K562 (cell line): ENCODE data around the gene TEX52. TPM values are rescaled to one million over a fixed set of nuclear protein-coding genes. Genes with fewer than 3 reads are reported as not detected.
A peak's percentile ranks its signal among the peaks of the same experiment; 100 is the strongest.

Experiments used
- BMI1 ChIP-seq: fragments of 150-350 bp; IDR thresholded peaks from 2 replicates; pipeline ENCODE4 v1.6.1; 2014; ENCODE audit warnings: low read length
- CEBPZ ChIP-seq: fragments of 150-350 bp; IDR thresholded peaks from 2 replicates; pipeline ENCODE4 v1.6.1; 2014; ENCODE audit warnings: low read depth, mild to moderate bottlenecking, low read length, borderline replicate concordance
- E2F3 ChIP-seq: fragments of 250-450 bp; sonication (Bioruptor Pico); IDR thresholded peaks from 2 replicates; pipeline ENCODE4 v1.4.0; 2020; ENCODE audit warnings: mild to moderate bottlenecking
- ELK1 ChIP-seq: sonication (generic); formaldehyde crosslinking; IDR thresholded peaks from 2 replicates; pipeline ENCODE4 v1.8.1; 2022; ENCODE audit warnings: missing genetic modification reagents
- FOXP1 ChIP-seq: sonication (generic); formaldehyde crosslinking; IDR thresholded peaks from 2 replicates; pipeline ENCODE4 v1.8.0; 2022; ENCODE audit warnings: mild to moderate bottlenecking, missing genetic modification reagents
- HMBOX1 ChIP-seq: sonication (generic); IDR thresholded peaks from 2 replicates; pipeline ENCODE4 v1.6.1; 2016
- HOXB6 ChIP-seq: fragments of 250-450 bp; sonication (Bioruptor Pico); IDR thresholded peaks from 2 replicates; pipeline ENCODE4 v1.5.1; 2022; ENCODE audit warnings: mild to moderate bottlenecking, borderline replicate concordance
- JUND ChIP-seq, 2 experiments: IDR thresholded peaks; 2 replicates in 1 of 2; 3 replicates in 1 of 2; pipeline ENCODE4 v1.6.1; 2011; ENCODE audit warnings: borderline replicate concordance in 2 of 2, low read depth in 2 of 2, low read length in 2 of 2, improper control_type of control experiment in 1 of 2, missing biosample characterization in 1 of 2, missing genetic modification characterization in 1 of 2, missing genetic modification reagents in 1 of 2
- MBD2 ChIP-seq: sonication (generic); IDR thresholded peaks from 2 replicates; pipeline ENCODE4 v1.6.1; 2016; ENCODE audit warnings: low read depth, borderline replicate concordance
- MXI1 ChIP-seq: IDR thresholded peaks from 2 replicates; pipeline ENCODE4 v1.6.1; 2011; ENCODE audit warnings: low read depth, mild to moderate bottlenecking, improper control_type of control experiment, low read length
- NR4A1 ChIP-seq, 2 experiments: fragments of 250-450 bp in 1 of 2; fragments of 450-650 bp in 1 of 2; sonication (Bioruptor Pico) in 1 of 2; IDR thresholded peaks; 2 replicates each; pipeline versions ENCODE4 v1.4.0 to v1.6.1; 2016 to 2020; ENCODE audit warnings: mild to moderate bottlenecking in 2 of 2, missing compliant biosample characterization in 1 of 2, missing genetic modification characterization in 1 of 2, moderate library complexity in 1 of 2
- RBFOX2 ChIP-seq: fragments of 200-400 bp; formaldehyde crosslinking; IDR thresholded peaks from 2 replicates; pipeline ENCODE4 v1.6.1; 2017; ENCODE audit warnings: low read depth, mild to moderate bottlenecking, low read length, moderate library complexity
- SIRT6 ChIP-seq: IDR thresholded peaks from one replicate; pipeline ENCODE4 v1.6.1; 2012; ENCODE audit warnings: low read depth, mild to moderate bottlenecking, control low read depth, inconsistent platforms, low read length, moderate library complexity
- SRF ChIP-seq, 2 experiments: fragments of 250-450, 450-650 bp in 1 of 2; sonication (Bioruptor Pico) in 1 of 2; sonication (generic) in 1 of 2; formaldehyde crosslinking; IDR thresholded peaks; 2 replicates each; pipeline versions ENCODE4 v1.5.0 to v1.5.1; 2020 to 2022; ENCODE audit warnings: mild to moderate bottlenecking in 1 of 2, missing genetic modification reagents in 1 of 2
- TAF7 ChIP-seq: fragments of 450-650 bp; IDR thresholded peaks from 2 replicates; pipeline ENCODE4 v1.6.1; 2016; ENCODE audit warnings: missing genetic modification characterization, missing compliant biosample characterization
- TAF9B ChIP-seq: fragments of 450-650 bp; IDR thresholded peaks from 2 replicates; pipeline ENCODE4 v1.6.1; 2018; ENCODE audit warnings: mild to moderate bottlenecking; ENCODE audit not compliant: partially characterized antibody
- ZBTB33 ChIP-seq: sonication (generic); formaldehyde crosslinking; IDR thresholded peaks from 2 replicates; pipeline ENCODE4 v1.8.1; 2023; ENCODE audit warnings: mild to moderate bottlenecking, missing genetic modification reagents
- polyA plus RNA-seq, 8 experiments: library from polyadenylated mRNA; depleted of rRNA in 4 of 8; stranded (reverse) in 5 of 8; unstranded in 3 of 8; fragments of >200 nt; fragmentation: Nextera tagmentation in 2 of 8; fragmentation: Illumina TruSeq in 1 of 8; extraction: Ambion mirVana in 2 of 8; extraction: Trizol in 1 of 8; gene quantifications; 2 replicates each; pipeline versions ENCODE4 v1.2.1 to v1.2.3, GENCODE V29; 2011 to 2014; ENCODE audit warnings: inconsistent platforms in 1 of 8, missing spikeins in 1 of 8
- total RNA-seq, 7 experiments: library from RNA; depleted of rRNA in 6 of 7; stranded (reverse); fragments of >200 nt in 6 of 7; fragmentation: Illumina TruSeq in 2 of 7; extraction: Trizol in 2 of 7; gene quantifications; 2 replicates each; pipeline versions ENCODE4 v1.2.1 to v1.2.3, GENCODE V29; 2011 to 2021; ENCODE audit warnings: low replicate concordance in 1 of 7

Gene TEX52
- total and polyA plus RNA-seq, 9 of the 15 experiments (the other 6 are each of a cell fraction or from before 2014, with no cell fraction given): not detected

- TF ChIP-seq ZBTB33 (CRISPR knock-in tag): peak; percentile 75
- TF ChIP-seq HOXB6 (CRISPR knock-in tag): no peak
- TF ChIP-seq TAF7: peak; percentile 23; the same call in 1 of the 2 replicates
- TF ChIP-seq SIRT6: no peak
- peak; percentile 70 for TF ChIP-seq MBD2
- TF ChIP-seq HMBOX1: peak; percentile 61; the same call in 1 of the 2 replicates
- peak in 1 of 2 experiments; percentile 76; a peak in 2 of 4 replicates for TF ChIP-seq SRF (CRISPR knock-in tag; IDR thresholded peaks at IDR 0.05)
- TF ChIP-seq ELK1: no peak
- TF ChIP-seq RBFOX2: peak; percentile 97
- TF ChIP-seq BMI1: peak; percentile 84
- TF ChIP-seq TAF9B: peak; percentile 62
- peak; percentile 78 for TF ChIP-seq MXI1
- no peak for TF ChIP-seq NR4A1 (CRISPR knock-in tag; IDR thresholded peaks at IDR 0.05)
- TF ChIP-seq NR4A1 (tag; IDR thresholded peaks at IDR 0.05): no peak
- peak; percentile 53; the same call in 1 of the 2 replicates for TF ChIP-seq FOXP1 (CRISPR knock-in tag)
- peak; percentile 85; the same call in 1 of the 2 replicates for TF ChIP-seq CEBPZ
- TF ChIP-seq JUND (IDR thresholded peaks at IDR 0.05; ENCODE audit: borderline replicate concordance, low read depth, low read length): peak; percentile 64; the same call in 1 of the 2 replicates
- TF ChIP-seq JUND (tag; IDR thresholded peaks at IDR 0.05; ENCODE audit: borderline replicate concordance, low read depth, low read length): peak; percentile 78; the same call in 2 of the 3 replicates
- no peak for TF ChIP-seq E2F3 (CRISPR knock-in tag)
Observed at GRCh38 chr12:2812290-2813213, 44.3 kb downstream of the TEX52 start, which contains the start of gene ITFG2 (continued).
